Mesothelial cell of epicardium (in vitro differentiated cells): ENCODE data around the gene SAAL1. TPM values are rescaled to one million over a fixed set of nuclear protein-coding genes. Genes with fewer than 3 reads are reported as not detected.

Experiments used
- DNase-seq, 2 experiments: peaks; one replicate each; pipeline ENCODE4 v3.0.0; 2021; ENCODE audit warnings: low spot score in 2 of 2; ENCODE audit not compliant: unreplicated experiment in 2 of 2
- H3K27ac Mint-ChIP-seq: 2 replicates; pipeline ENCODE4 v1.8.0; 2021; ENCODE audit warnings: mixed read lengths
- H3K27me3 Mint-ChIP-seq: 2 replicates; pipeline ENCODE4 v1.8.0; 2021; ENCODE audit warnings: low read depth, mixed read lengths
- H3K36me3 Mint-ChIP-seq: 2 replicates; pipeline ENCODE4 v1.8.0; 2021; ENCODE audit warnings: mixed read lengths
- H3K4me1 Mint-ChIP-seq: 2 replicates; pipeline ENCODE4 v1.8.0; 2021; ENCODE audit warnings: mixed read lengths
- H3K4me3 Mint-ChIP-seq: 2 replicates; pipeline ENCODE4 v1.8.0; 2021; ENCODE audit warnings: mild to moderate bottlenecking, moderate library complexity, mixed read lengths
- H3K9me3 Mint-ChIP-seq: 2 replicates; pipeline ENCODE4 v1.8.0; 2021; ENCODE audit warnings: mixed read lengths
- total RNA-seq: library from RNA; stranded (reverse); gene quantifications from 3 replicates; pipeline ENCODE4 v1.2.1, GENCODE V29; 2021
- TF ChIP-seq, protein P1 (sequence below): fragments of 200-600 bp; sonication (generic); IDR thresholded peaks from one replicate; pipeline ENCODE4 v1.5.0; 2021; ENCODE audit warnings: antibody characterized with exemption; ENCODE audit not compliant: unreplicated experiment

The SAAL1 gene
- total RNA-seq, 1 donor from 2014 or later: 28.5 TPM

DNA sequence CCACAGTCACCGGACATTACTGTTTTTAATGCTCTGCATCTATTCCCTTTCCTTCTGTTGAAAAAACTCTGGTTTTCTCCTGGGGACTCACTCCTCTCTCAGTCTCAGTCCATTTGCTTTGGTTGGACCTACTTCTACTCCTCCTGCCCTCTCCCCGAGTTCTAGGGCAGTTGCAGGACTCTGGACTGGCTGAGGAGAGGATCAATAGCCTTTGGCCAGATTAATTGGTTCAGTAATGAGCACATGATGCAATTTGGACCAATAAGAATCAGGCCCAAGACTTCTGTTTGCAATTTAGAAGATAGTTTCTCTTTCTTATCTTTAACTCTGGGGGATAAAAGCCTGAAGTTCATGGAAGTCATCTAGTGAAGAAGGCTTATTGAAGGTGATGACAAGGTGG, 44.5 kb downstream of the SAAL1 start:
- TF ChIP-seq, protein P1, sequence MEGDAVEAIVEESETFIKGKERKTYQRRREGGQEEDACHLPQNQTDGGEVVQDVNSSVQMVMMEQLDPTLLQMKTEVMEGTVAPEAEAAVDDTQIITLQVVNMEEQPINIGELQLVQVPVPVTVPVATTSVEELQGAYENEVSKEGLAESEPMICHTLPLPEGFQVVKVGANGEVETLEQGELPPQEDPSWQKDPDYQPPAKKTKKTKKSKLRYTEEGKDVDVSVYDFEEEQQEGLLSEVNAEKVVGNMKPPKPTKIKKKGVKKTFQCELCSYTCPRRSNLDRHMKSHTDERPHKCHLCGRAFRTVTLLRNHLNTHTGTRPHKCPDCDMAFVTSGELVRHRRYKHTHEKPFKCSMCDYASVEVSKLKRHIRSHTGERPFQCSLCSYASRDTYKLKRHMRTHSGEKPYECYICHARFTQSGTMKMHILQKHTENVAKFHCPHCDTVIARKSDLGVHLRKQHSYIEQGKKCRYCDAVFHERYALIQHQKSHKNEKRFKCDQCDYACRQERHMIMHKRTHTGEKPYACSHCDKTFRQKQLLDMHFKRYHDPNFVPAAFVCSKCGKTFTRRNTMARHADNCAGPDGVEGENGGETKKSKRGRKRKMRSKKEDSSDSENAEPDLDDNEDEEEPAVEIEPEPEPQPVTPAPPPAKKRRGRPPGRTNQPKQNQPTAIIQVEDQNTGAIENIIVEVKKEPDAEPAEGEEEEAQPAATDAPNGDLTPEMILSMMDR: no peak
- H3K9me3 Mint-ChIP-seq: no peaks in the 10 kb centered on the region
- no peak overlapping the region for H3K4me3 Mint-ChIP-seq
- peaks cover 5% of the 10 kb centered on the region for H3K4me1 Mint-ChIP-seq
- no peaks in the 10 kb centered on the region for H3K36me3 Mint-ChIP-seq
- H3K27ac Mint-ChIP-seq: no peak overlapping the region
- no peak for DNase-seq
- H3K27me3 Mint-ChIP-seq: peaks cover 5% of the 10 kb centered on the region

DNA sequence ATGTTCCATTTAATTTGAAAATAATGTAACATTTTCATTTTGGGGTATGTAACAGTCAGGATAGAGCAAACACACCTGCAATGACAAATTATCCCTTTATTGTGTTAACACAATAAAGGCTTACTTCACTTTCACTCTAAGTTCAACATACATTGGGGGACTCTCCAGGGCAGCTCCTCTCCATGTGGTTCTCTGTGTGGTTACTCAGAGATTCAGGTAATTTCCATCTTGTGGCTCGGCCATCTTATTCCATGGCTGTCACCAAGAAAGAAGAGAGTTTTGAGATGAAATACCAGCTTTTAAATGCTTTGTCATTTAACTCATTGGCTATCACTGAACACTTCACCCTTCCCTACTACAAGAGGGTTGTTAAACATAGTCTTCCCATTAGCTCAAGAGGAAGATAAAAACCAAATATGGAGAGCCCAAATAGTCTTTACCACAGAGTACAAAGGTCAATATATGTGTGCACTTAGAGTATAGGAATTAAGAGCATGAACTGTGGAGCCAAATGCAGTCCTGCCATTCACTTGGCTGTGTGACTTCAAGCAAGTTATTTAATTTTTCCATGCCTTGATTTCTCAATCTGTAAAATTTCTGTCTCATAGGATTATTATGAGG, 49.2 kb downstream of the SAAL1 start:
- Mint-ChIP-seq H3K27me3 (peaks cover 14% of the 10 kb centered on the region), H3K27ac (no peak overlapping the region), H3K4me1 (no peaks in the 10 kb centered on the region), H3K9me3 (no peaks in the 10 kb centered on the region), H3K4me3 (no peak overlapping the region), H3K36me3 (no peaks in the 10 kb centered on the region)
- TF ChIP-seq, protein P1: no peak
- no peak for DNase-seq

DNA sequence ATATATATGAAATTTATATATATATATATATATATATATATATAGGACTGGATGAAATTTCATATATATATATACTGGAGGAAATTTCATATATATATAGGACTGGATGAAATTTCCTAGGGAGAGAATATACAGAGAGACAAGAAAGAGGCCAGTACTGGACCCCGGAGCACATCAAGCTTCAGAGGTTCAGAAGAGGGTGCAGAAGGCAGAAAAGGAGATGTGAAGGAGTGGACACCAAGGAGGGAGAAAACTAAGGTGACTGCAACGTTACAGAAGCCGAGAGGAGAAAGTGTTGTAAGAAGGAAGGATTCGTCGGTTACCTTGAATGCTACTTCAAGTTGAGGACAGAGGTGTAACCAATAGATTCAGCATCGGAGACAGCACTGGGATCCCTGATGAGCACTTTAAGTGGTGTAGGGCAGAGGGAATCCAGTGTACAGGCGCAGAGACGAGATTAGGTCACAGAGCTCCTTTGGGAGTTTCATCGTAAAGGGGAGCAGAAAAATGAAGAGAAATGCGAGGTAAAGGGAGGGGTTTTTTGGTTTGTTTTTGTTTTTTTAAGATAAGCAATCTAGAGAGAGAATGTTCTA, 51.3 kb downstream of the SAAL1 start:
- Mint-ChIP-seq H3K36me3 (no peaks in the 10 kb centered on the region), H3K27me3 (peaks cover 15% of the 10 kb centered on the region), H3K4me3 (no peak overlapping the region), H3K4me1 (no peaks in the 10 kb centered on the region), H3K9me3 (no peaks in the 10 kb centered on the region), H3K27ac (no peak overlapping the region)
- DNase-seq: no peak
- TF ChIP-seq, protein P1: no peak

DNA sequence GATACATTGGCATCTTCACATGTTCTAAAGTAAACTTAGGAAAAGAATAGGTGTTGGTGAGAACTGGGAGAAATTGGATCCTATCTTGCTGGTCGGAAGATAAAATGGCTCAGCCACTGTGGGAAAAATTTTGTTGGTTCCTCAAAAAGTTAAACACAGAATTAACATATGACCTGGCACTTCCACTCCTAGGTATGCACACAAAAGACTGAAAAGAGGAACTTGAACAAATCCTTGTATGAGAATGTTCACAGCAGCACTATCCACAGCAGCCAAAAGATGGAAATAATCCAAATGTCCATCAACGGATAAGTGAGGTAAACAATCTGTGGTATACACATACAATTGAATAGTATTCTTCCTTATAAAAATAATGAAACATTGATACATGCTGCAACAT, 55.0 kb downstream of the SAAL1 start:
- TF ChIP-seq, protein P1: no peak
- H3K4me3 Mint-ChIP-seq: no peak overlapping the region
- H3K9me3 Mint-ChIP-seq: peaks cover 14% of the 10 kb centered on the region
- H3K27ac Mint-ChIP-seq: no peak overlapping the region
- peaks cover 2% of the 10 kb centered on the region for H3K36me3 Mint-ChIP-seq
- H3K4me1 Mint-ChIP-seq: peaks cover 3% of the 10 kb centered on the region
- DNase-seq: no peak
- peaks cover 47% of the 10 kb centered on the region for H3K27me3 Mint-ChIP-seq

DNA sequence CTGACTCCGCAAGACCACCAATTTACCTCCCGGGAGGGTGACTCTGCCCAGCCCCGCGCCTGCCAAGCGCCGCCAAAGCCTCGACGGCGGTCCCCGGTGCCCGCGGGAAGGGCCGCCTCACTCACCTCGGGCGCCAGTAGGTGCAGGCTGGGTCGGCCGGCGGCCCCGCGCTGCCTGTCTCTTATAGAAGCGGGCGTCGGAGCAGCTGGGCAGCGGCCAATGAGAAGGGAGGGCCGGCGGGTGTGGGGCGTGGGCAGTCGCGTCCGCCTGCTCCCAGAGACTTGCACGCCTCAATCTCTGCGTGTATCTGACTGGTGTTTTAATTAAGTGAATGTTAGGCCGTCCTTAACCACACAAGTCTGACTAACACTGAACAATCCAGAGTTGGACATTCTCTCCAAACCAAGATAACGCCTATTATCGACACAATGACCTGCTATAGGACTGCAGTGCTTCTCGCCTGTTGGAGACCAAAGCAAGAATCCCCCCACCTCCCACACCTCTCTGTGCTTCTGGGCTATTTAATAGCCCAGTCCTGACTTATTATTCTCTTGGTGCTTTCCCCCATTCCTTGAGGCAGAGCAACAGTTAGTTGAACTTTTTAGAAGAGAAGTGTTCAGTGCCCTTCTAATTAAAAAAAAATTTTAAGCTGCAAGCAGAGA, 59.6 kb downstream of the SAAL1 start, which contains the start of gene TPH1:
Gene TPH1 (minus strand): TSS at position 154 of the 662 bp plus-strand sequence. CDS start 5,507 bp downstream, outside the sequence.
- no peak within 1 kb of the TSS for H3K4me3 Mint-ChIP-seq
- H3K9me3 Mint-ChIP-seq: peaks cover 14% of the 10 kb centered on the region
- no peak within 1 kb of the TSS for H3K27ac Mint-ChIP-seq
- DNase-seq: peak; percentile 27 to 41
- H3K4me1 Mint-ChIP-seq: peaks cover 3% of the 10 kb centered on the region
- peaks cover 2% of the 10 kb centered on the region for H3K36me3 Mint-ChIP-seq
- TF ChIP-seq, protein P1: no peak
- peaks cover 80% of the 10 kb centered on the region for H3K27me3 Mint-ChIP-seq
